B cell (primary cell): ENCODE measurements around the gene TPK1.

ENCODE experiments used
- CTCF ChIP-seq: fragments of 200-600 bp; IDR thresholded peaks from one replicate; pipeline ENCODE4 v1.8.0; 2022; ENCODE audit warnings: antibody characterized with exemption, mild to moderate bottlenecking
- EZH2 ChIP-seq: IDR thresholded peaks from 2 replicates; pipeline ENCODE4 v1.6.1; 2012; ENCODE audit warnings: borderline replicate concordance, low read depth, mild to moderate bottlenecking, moderate library complexity, low read length; ENCODE audit not compliant: insufficient read depth, poor library complexity, severe bottlenecking

GRCh38 chr7:144439717-144440205, 396.1 kb downstream of the TPK1 start:
- TF ChIP-seq CTCF (no peak), EZH2 (no peak)
